Measurements from ENCODE around the gene NTF4. TPM values are rescaled to one million over a fixed set of nuclear protein-coding genes. Genes with fewer than 3 reads are reported as not detected.
"Not testable (repeated sequence)": the region's sequence is repeated elsewhere in the genome, so short reads cannot be mapped to it uniquely, and the experiment has no call there.

The NTF4 gene
- total RNA-seq, 1 donor from 2014 or later: 3.9 TPM

DNA sequence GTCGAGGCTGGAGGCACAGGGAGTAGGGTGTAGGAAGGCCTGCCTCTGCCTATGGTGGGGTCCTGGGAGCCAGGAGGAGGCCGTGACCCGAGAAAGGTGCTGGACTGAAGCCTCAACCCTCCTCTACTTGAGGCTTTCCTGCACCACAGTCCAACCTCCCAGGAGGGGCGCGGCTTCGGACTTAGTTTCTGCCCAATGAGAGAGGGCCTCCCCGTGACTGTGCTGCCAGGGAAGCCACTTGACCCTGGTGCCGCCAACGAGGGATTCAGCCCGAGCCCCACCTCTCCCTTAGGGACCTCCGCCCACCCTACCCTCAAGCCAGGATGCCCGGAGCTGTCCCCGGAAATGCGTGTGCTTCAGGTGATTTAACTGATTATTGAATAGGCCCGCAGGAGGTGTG, 40.4 kb downstream of the NTF4 start, which contains the start of gene CGB3:
CGB3 (minus strand) TSS at position 101 of the 400 bp plus-strand sequence. CDS start 362 bp downstream, outside the sequence.
- H3K4me3 Mint-ChIP-seq; H3K36me3 Mint-ChIP-seq; H3K9me3 Mint-ChIP-seq; DNase-seq (ENCODE audit: extremely low spot score, unreplicated experiment); H3K27ac Mint-ChIP-seq: not testable (repeated sequence)
- Mint-ChIP-seq H3K27me3 (peaks cover 30% of the 10 kb centered on the region), H3K4me1 (ENCODE audit: unreplicated experiment) (peaks cover 13% of the 10 kb centered on the region)

DNA sequence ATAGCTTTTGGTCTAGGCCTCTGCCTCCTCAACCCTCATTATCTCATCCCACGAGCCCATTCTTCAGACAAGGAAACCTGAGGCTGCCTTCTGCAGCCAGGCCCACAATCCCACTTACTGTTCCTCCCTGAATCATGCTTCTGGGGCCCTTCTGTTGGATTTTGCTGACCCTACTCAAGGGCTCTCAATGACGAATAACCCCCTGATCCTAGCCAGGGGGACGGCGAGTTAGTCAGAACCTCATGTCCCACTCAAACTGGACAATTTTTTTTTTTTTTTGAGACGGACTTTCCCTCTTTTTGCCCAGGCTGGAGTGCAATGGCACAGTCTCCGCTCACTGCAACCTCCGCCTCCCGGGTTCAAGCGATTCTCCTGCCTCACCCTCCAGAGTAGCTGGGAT, 42.5 kb downstream of the NTF4 start:
- TF ChIP-seq, protein P1, sequence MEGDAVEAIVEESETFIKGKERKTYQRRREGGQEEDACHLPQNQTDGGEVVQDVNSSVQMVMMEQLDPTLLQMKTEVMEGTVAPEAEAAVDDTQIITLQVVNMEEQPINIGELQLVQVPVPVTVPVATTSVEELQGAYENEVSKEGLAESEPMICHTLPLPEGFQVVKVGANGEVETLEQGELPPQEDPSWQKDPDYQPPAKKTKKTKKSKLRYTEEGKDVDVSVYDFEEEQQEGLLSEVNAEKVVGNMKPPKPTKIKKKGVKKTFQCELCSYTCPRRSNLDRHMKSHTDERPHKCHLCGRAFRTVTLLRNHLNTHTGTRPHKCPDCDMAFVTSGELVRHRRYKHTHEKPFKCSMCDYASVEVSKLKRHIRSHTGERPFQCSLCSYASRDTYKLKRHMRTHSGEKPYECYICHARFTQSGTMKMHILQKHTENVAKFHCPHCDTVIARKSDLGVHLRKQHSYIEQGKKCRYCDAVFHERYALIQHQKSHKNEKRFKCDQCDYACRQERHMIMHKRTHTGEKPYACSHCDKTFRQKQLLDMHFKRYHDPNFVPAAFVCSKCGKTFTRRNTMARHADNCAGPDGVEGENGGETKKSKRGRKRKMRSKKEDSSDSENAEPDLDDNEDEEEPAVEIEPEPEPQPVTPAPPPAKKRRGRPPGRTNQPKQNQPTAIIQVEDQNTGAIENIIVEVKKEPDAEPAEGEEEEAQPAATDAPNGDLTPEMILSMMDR (conservative IDR thresholded peaks at IDR 0.05): no peak
- Mint-ChIP-seq H3K4me3 (no peak overlapping the region), H3K36me3 (no peaks in the 10 kb centered on the region), H3K27me3 (peaks cover 43% of the 10 kb centered on the region), H3K9me3 (no peaks in the 10 kb centered on the region), H3K27ac (no peak overlapping the region), H3K4me1 (ENCODE audit: unreplicated experiment) (peaks cover 13% of the 10 kb centered on the region)
- DNase-seq (ENCODE audit: extremely low spot score, unreplicated experiment): no peak

DNA sequence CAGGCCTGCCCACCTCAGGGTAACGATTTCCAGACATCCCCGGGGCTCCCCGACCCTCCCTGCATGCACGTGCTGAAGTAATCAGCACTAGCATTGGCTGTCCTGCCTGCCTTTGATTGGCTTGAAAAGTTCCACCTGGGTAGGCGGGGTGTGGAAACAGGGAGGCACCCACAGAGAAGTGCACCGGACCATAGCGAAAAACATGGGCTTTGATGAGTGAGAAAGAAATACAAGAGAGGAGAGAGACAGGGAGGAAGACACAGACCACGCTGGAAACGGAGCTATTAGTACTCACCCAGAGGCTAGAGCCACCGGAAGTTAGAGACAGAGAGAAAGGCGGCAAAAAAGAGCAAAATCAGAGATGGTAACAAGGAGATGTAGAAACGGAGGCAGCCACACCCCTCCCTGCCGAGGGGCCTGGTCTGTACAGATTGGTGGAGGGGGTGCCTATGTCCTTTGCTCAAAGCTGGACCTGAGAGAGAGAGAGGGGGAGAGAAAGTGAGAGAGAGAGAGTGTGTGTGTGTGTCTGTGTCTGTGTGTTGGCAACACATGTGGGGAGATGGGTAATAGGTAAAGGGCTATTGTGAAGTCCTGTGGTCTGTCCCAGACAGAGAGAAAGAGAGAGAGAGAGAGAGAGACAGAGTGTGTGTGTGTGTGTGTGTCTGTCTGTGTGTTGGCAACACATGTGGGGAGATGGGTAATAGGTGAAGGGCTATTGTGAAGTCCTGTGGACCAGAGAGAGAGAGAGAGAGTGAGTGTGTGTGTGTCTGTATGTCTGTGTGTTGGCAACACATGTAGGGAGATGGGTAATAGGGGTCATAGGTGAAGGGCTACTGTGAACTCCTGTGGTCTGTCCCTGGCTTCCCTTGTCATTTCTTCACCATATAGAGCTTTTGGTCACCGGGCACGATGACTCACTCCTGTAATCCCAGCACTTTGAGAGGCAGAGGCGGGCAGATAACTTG, 43.4 kb downstream of the NTF4 start:
- no peak for DNase-seq (ENCODE audit: extremely low spot score, unreplicated experiment)
- Mint-ChIP-seq H3K9me3 (no peaks in the 10 kb centered on the region), H3K4me3 (peak overlapping the region; percentile 12), H3K36me3 (no peaks in the 10 kb centered on the region), H3K4me1 (ENCODE audit: unreplicated experiment) (peaks cover 13% of the 10 kb centered on the region), H3K27me3 (peaks cover 44% of the 10 kb centered on the region), H3K27ac (no peak overlapping the region)
- TF ChIP-seq, protein P1 (conservative IDR thresholded peaks at IDR 0.05): no peak

DNA sequence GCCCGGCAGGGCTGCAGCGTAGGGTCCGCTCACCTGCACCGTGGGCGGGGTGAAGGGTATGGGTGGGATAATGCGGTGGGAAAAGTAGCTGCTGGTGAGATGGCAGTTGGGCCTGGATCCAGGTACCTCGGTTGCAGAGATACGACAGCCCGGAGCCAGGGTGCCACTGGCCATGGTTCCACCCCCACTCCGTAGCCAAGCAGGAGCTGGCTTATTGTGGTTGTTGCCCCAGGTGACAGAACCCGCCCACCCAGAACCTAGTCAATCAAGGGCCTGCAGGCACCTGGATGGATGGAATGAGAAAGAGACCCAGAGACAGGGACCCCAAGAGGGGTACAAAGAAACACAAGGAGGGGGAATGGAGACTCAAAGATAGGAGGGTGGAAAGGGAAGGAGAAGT, 44.3 kb downstream of the NTF4 start:
- Mint-ChIP-seq H3K27me3 (peaks cover 44% of the 10 kb centered on the region), H3K36me3 (peaks cover 6% of the 10 kb centered on the region), H3K9me3 (no peaks in the 10 kb centered on the region), H3K4me3 (no peak overlapping the region), H3K27ac (no peak overlapping the region), H3K4me1 (ENCODE audit: unreplicated experiment) (peaks cover 13% of the 10 kb centered on the region)
- no peak for DNase-seq (ENCODE audit: extremely low spot score, unreplicated experiment)
- TF ChIP-seq, protein P1 (conservative IDR thresholded peaks at IDR 0.05): no peak

DNA sequence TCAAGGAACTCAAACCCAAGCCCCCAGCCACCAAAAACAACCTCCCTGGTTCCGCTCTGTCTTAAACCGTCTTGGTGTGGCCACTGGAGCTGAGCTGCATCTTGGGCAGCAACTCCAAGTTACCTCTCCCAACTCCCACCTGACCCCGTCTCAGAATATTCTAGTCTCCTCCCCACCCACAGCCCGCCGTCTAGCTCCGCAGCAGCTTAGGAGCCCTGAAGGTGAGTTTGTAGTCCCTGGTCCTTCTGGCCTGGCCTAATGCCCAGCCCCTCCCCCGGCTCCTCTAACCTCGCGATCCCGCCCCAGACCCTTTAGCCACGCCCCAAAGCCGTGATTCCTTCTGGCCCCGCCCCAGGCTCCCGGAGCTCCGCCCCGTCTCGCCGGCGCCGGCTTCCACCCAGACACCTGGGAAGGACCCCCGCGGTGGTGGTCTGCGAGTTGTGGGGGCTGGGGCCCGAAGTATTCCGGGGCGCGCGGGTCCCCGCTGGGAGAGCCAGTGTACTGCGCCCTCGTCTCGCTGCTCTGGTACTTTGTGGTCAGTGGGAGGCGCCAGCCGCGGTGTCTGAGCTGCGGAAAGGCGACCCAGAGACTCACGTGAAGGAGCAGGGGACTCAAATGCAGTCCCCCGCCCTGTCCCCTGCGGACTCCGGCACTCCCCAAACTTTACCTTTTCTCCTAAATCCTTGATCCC, 45.2 kb downstream of the NTF4 start:
- TF ChIP-seq, protein P1 (conservative IDR thresholded peaks at IDR 0.05): peak; percentile 61
- Mint-ChIP-seq H3K9me3 (no peaks in the 10 kb centered on the region), H3K4me1 (ENCODE audit: unreplicated experiment) (peaks cover 13% of the 10 kb centered on the region), H3K36me3 (peaks cover 6% of the 10 kb centered on the region), H3K27me3 (peaks cover 41% of the 10 kb centered on the region), H3K4me3 (peak overlapping the region; percentile 71), H3K27ac (peak overlapping the region; percentile 34)
- DNase-seq (ENCODE audit: extremely low spot score, unreplicated experiment): no peak

DNA sequence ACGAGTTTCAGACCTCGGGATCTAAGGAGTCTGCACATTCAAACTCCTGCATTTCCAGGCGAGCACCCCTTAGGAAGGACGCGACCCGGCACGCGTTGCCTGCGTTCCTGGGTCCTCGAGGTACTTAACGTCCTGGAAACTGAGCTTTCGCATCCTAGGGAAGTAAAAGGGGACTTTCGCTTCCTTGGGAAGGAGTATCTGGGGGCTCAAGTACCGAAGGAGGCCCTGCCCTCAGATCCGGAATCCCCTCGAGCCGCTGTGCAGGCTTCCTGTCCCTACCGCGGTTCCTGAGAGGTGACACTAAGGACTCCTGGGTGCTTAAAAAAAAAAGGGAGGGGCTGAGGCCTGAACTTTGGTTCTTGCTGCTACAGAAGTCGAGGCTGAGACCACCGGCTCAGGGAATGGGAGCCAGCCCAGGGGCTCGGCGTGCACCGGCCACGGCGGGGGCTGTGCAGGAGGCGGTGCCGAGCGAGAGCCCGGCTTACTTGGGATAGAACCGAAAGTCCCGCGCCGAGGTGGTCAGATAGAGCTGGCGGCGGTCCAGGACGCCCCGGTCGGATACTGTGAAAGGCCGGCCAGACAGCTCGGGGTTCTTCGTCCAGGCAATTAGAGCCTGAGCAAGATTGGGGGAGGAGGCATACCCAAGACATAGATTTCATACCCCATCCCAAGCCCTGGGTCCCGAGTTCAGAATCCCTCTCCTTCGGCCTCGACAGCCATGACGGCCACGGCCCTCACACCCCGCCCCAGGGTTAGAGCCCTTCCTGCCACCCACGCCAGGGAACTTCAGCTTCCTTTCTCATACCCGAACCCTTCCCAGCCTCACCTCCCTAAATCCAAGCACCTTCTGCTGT, 46.0 kb downstream of the NTF4 start:
- peaks cover 41% of the 10 kb centered on the region for H3K27me3 Mint-ChIP-seq
- peak overlapping the region; percentile 34 for H3K27ac Mint-ChIP-seq
- H3K9me3 Mint-ChIP-seq; DNase-seq (ENCODE audit: extremely low spot score, unreplicated experiment): not testable (repeated sequence)
- peaks cover 11% of the 10 kb centered on the region for H3K36me3 Mint-ChIP-seq
- peaks cover 13% of the 10 kb centered on the region for H3K4me1 Mint-ChIP-seq (ENCODE audit: unreplicated experiment)
- H3K4me3 Mint-ChIP-seq: peak overlapping the region; percentile 71

All from type B pancreatic cell (in vitro differentiated cells).